GM12801 (cell line): ENCODE results near the gene ACACB.

Source experiments
- CTCF ChIP-seq: IDR thresholded peaks from one replicate; pipeline ENCODE4 v1.5.1; 2011; ENCODE audit warnings: control low read depth; ENCODE audit not compliant: insufficient read length; ENCODE audit errors: extremely low read depth

Gene ACACB

GRCh38 chr12:109088818-109089217 is 27.6 kb upstream of the ACACB start:
- TF ChIP-seq CTCF = no peak

GRCh38 chr12:109089683-109090082 is 26.7 kb upstream of the ACACB start:
- no peak for TF ChIP-seq CTCF

- TF ChIP-seq CTCF = no peak
Observed at GRCh38 chr12:109092497-109093021, 23.8 kb upstream of the ACACB start.

GRCh38 chr12:109093022-109093918 is 23.1 kb upstream of the ACACB start, which contains the start of gene ALKBH2:
TSS of gene ALKBH2 (minus strand) at chr12:109093472. CDS start at chr12:109092786, 686 bp downstream.
- TF ChIP-seq CTCF = peak; percentile 27

- TF ChIP-seq CTCF = no peak
Observed at GRCh38 chr12:109097140-109097434, 19.3 kb upstream of the ACACB start.

- TF ChIP-seq CTCF = no peak
Observed at GRCh38 chr12:109097435-109098182, 18.8 kb upstream of the ACACB start, which contains the start of gene UNG. TSS of gene UNG (plus strand) at chr12:109097597. CDS start at chr12:109097680, 83 bp downstream.

GRCh38 chr12:109098183-109098604 is 18.2 kb upstream of the ACACB start:
- TF ChIP-seq CTCF = no peak
